Femur (tissue), 1 donor: Measurements from ENCODE around the gene KLK10.

Source experiments
- DNase-seq: peaks from one replicate; pipeline ENCODE4 v3.0.0-alpha.2; 2017

Gene KLK10

GRCh38 chr19:51019544-51019925, at the start of gene KLK10:
TSS of gene KLK10 (minus strand) at chr19:51019709. CDS start at chr19:51019130, 579 bp downstream.
- no peak for DNase-seq

- DNase-seq = no peak
Observed at GRCh38 chr19:51066393-51067186, 47.1 kb upstream of the KLK10 start.

DNA sequence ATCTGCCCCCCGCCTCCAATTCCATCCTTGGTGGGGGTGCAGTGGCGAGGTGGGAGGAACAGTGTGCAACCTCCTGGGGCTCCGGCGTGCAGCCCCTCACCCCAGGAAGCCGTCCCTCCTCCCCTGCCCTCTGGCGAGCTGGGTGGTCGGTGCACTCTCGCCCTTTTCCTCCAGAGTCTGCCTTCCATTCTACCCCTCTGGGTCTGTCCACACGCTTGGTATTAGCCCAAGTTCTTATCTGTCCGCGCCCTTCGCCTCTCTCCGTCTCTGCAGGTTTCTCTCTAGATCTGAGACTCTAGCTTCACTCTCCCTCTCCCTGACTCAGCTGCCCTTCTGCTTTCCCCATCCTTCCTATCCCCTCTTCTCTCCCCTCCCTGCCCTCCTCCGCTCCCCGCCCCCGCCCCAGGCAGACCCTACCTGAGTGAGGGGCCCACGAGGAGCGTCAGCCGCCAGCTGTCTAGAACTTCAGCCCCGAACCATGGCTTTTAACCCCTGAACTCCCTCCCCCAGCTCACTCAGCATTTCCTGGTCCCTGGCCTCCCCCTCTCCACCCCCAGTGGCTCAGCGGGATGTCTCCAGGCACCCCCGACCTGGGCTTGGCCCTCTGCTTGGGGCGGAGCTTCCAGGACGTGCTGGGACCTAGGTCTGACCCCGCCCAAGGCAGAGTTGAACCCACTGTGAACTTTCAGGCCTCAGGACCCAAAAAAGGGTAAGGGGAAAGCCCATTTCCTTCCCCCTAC, 45.9 kb upstream of the KLK10 start:
- DNase-seq = no peak

GRCh38 chr19:51064534-51065220, 45.2 kb upstream of the KLK10 start, which contains the start of gene KLK13:
TSS of gene KLK13 (minus strand) at chr19:51065092. CDS start at chr19:51065067, 25 bp downstream.
- DNase-seq = no peak

DNA sequence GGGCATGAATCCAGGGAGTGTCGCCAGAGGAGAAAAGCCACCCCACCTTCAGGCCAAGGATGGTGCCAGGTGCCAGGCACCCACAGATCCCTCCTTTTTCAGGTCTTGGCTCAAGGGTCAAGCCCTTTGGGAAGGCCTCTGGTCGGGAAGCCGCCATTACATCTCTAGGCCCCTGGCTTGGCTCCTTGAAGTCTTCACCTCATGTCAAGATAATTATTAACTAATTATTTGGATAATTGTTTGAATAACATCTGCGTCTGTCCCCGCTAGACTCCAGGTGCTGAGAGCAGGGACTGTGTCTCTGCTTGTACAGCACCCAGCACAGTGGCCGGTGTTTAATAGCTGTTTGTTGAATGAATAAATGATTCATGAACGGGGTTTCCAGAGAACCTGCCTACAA, 44.2 kb upstream of the KLK10 start:
- DNase-seq = no peak

- no peak for DNase-seq
Observed at GRCh38 chr19:51060973-51061372, 41.5 kb upstream of the KLK10 start.

DNA sequence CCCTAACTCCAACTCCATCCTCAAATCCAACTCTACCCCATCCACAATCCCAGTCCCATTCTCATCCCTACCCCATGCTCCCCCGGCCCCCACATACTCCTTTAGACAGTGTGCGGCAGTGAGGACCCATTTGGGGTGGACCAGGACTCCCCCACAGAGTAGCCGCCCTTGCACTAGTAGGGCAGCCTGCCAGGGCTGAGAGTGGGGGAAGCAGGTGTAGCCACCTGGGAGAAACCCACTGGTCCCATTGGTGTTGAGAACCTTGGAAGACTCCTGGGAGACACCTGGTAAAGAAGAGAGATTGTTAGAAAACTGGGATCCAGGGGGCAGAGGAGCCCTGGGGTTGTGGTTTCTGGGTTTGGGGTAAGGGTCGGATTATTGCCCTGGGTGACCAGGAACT, 40.8 kb upstream of the KLK10 start:
- no peak for DNase-seq

DNA sequence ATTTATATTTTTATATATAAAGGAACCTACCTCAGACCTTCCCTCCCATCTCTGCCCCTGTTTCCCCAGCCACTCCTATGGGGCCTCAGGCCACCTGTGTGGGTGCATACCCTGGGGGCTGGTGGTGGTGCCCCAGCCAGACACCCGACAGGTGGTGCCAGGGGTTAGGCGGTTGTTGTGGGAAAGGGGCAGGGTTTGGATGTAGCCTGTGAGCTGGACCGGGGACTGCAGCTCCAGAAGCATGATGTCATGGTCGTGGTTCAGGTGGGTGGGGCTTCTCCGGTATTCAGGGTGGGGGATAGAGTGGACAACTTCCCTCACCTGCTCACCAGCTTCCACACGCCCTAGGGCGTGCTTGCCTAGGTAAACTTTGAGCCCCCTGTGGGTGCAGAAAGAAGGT, 40.2 kb upstream of the KLK10 start:
- no peak for DNase-seq

DNA sequence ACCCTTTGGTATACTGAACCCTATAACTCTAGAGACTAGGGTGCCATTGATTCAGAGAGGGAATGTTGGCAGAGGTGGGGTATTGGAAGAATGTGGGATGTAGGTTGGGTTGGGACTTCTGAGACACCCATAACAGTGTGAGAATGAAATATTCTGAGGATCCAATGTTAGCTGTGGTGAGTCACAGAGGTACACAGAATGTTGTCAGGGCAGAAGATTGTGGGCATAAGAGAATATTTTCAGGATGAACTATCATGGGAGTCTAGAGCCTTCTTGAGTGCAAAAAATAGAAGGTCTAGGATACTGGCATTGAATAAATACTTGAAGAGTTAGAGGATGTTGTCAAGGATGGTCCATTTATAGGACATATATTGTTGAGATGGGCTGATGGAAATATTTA, 36.4 kb upstream of the KLK10 start:
- no peak for DNase-seq

GRCh38 chr19:51047031-51047335, 27.5 kb upstream of the KLK10 start:
- DNase-seq = no peak

DNA sequence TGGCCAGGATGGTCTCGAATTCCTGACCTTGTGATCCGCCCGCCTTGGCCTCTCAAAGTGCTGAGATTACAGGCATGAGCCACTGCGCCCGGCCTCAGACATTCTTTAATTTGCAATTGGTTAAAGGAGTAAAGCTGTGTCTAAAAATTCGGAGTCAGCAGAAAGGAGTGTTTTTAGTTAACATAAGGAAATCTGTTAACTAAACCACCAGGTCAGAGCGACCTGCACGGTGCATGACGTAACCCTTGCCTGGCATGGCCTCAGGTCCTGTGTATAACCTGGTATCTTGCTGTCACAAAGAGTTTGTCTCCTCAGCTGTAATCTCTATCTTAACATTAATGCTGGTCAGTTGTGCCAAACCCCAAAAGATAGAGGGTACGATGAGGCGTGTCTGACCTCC, 24.8 kb upstream of the KLK10 start:
- DNase-seq = no peak

DNA sequence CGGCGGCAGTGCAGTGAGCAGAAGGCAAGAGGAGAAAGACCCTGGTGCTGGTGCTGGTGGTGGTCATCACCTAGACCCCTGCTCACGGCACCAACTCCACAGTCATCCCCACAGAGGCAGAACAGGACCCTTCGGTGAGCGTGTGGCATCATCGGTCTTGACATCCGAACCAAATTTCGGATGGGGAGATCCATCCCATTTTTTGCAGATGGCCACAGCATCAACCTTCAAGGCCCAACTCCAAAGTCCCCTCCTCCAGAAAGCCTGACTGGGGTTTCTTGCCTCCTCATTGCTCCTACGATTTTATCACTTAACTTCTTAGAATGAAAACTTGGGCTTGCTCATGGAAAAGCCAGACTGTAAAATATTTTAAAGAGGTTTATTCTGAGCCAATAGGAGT, 24.0 kb upstream of the KLK10 start:
- no peak for DNase-seq

- no peak for DNase-seq
Observed at GRCh38 chr19:51040151-51040550, 20.6 kb upstream of the KLK10 start.

GRCh38 chr19:51036519-51036918, 17.0 kb upstream of the KLK10 start:
- no peak for DNase-seq

GRCh38 chr19:51034704-51035103, 15.2 kb upstream of the KLK10 start, which contains the start of gene KLK12:
TSS of gene KLK12 (minus strand) at chr19:51035002. CDS start at chr19:51034621, 381 bp downstream.
- no peak for DNase-seq

DNA sequence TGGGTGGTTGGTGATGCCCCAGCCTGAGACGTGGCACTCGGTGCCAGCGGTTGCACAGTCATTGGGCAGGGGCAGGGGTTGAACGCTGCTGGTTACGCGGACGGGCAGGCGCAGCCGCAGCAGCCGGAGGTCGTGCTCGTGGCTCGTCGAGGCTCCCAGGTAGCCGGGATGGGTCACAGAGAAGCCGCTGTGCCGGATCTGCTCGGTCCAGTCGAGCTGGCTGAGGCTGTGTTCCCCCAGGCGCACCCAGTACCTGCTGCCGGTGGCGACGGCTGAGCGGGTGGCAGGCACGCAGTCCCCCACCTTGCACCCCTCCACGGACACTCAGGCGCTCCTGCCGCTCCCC, 12.3 kb upstream of the KLK10 start:
- DNase-seq = no peak

DNA sequence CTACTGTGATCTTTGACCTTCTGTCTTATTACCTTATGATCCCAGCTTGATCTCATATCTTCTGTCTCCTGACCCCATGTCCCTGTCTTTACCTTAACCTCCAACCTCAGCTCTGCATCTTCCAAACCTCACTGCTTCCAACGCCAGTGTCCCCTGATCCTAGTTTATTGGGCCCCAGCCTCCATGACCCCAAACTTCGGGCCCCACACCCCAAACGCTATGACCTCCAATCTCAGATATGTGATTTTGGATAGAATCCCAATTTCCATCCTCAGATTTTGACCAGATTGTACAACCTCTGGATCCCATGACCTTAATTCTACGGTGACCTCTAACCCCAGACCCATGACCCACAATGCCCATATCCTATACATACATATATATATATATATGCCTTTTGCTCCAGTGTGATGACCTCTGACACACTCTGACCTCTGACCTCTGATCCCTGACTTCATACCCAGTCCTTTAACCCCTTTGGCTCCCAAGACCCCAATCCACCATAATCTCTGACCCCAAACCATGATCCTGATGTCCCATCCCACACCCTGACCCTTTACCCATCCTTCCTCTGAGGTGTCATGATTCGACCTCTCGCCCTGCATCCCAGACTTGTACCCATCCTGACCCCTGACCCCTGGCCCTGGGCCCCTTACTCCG, 11.8 kb upstream of the KLK10 start:
- DNase-seq = no peak

GRCh38 chr19:51030631-51031030, 11.1 kb upstream of the KLK10 start:
- no peak for DNase-seq

GRCh38 chr19:51029718-51030117, 10.2 kb upstream of the KLK10 start:
- DNase-seq = no peak

GRCh38 chr19:51027873-51028272, 8.4 kb upstream of the KLK10 start:
- DNase-seq = no peak

DNA sequence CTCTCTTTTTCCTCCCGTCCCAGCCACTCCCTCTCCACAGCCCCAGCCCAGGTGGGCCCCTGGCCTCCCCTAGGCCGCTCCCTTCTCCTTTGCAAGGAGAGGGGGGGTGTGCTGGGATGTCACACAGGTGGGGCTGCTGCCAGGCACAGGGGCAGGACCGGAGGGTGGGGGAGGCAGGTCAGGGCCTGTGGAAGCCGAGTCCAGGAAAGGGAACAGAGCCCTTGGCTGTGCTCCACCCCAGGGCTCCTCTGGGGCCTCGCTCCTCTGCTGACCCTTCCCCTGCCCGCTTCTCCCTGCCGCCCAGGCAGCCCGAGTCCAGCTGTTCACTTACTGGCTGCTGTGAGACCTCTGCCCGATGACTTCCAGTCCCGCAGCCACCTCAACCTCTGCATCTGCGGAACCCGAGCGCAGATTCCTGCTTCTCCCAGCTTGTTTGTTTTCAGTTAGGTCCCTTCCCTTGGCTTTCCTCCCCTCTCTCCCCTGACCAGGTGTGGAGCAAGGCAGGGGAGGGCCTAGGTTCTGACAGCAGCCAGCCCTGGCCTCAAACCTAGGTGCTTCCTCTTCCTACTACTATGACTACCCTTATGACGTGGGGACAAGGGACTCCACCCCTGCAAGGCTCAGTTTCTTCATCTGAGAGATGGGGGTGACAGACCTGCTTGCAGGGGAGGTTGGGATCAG, 7.8 kb upstream of the KLK10 start:
- no peak for DNase-seq

- no peak for DNase-seq
Observed at GRCh38 chr19:51026554-51026831, 7.0 kb upstream of the KLK10 start, which contains the start of gene KLK11. TSS of gene KLK11 (minus strand) at chr19:51026616. CDS start at chr19:51025631, 985 bp downstream.
